HFFc6 (cell line): ENCODE data around the gene ITPK1. TPM values are rescaled to one million over a fixed set of nuclear protein-coding genes. Genes with fewer than 3 reads are reported as not detected.

Source experiments
- DNase-seq: peaks from one replicate; pipeline ENCODE4 v3.0.0-alpha.2; 2018
- H3K27ac Mint-ChIP-seq: 2 replicates; pipeline ENCODE4 v1.8.0; 2020; ENCODE audit warnings: mild to moderate bottlenecking, mixed read lengths
- H3K27me3 Mint-ChIP-seq: 2 replicates; pipeline ENCODE4 v1.8.0; 2021; ENCODE audit warnings: mild to moderate bottlenecking, moderate library complexity, mixed read lengths; ENCODE audit not compliant: insufficient read depth
- H3K36me3 Mint-ChIP-seq: 2 replicates; pipeline ENCODE4 v1.8.0; 2021; ENCODE audit warnings: low read depth, mixed read lengths
- H3K4me1 Mint-ChIP-seq: 2 replicates; pipeline ENCODE4 v1.8.0; 2020; ENCODE audit warnings: low read depth, mixed read lengths
- H3K4me3 Mint-ChIP-seq: 2 replicates; pipeline ENCODE4 v1.8.0; 2020; ENCODE audit warnings: mild to moderate bottlenecking, moderate library complexity, mixed read lengths
- H3K9me3 Mint-ChIP-seq: 2 replicates; pipeline ENCODE4 v1.8.0; 2020; ENCODE audit warnings: mild to moderate bottlenecking, mixed read lengths
- CTCF ChIP-seq: fragments of 200-600 bp; sonication (generic); IDR thresholded peaks from 2 replicates; pipeline ENCODE4 v1.5.0; 2021; ENCODE audit warnings: antibody characterized with exemption, mild to moderate bottlenecking
- total RNA-seq, 6 experiments: library from RNA; stranded (reverse); fragmentation: NEBNext Ultra II Directional; extraction: Animal tissue kit (Norgen Biotek cat#: 25700); gene quantifications; 2 replicates in 1 of 6; 3 replicates in 5 of 6; pipeline ENCODE4 v1.2.3, GENCODE V29; 2021

ITPK1 gene
- total RNA-seq, 6 experiments from 2014 or later = 27.3 to 38.1 (median 32.4) TPM

- no peak overlapping the region for H3K4me3 Mint-ChIP-seq
- no peak for TF ChIP-seq CTCF
- no peak overlapping the region for H3K27ac Mint-ChIP-seq
- H3K36me3 Mint-ChIP-seq = no peaks in the 10 kb centered on the region
- no peaks in the 10 kb centered on the region for H3K9me3 Mint-ChIP-seq
- DNase-seq = no peak
- no peaks in the 10 kb centered on the region for H3K4me1 Mint-ChIP-seq
- H3K27me3 Mint-ChIP-seq = peaks cover 2% of the 10 kb centered on the region
Observed at GRCh38 chr14:92942576-92942975, 173.1 kb downstream of the ITPK1 start.

GRCh38 chr14:92942136-92942535, 173.6 kb downstream of the ITPK1 start:
- Mint-ChIP-seq H3K27ac (no peak overlapping the region), H3K27me3 (peaks cover 4% of the 10 kb centered on the region), H3K36me3 (no peaks in the 10 kb centered on the region), H3K9me3 (no peaks in the 10 kb centered on the region), H3K4me1 (no peaks in the 10 kb centered on the region), H3K4me3 (no peak overlapping the region)
- no peak for TF ChIP-seq CTCF
- DNase-seq = no peak

DNA sequence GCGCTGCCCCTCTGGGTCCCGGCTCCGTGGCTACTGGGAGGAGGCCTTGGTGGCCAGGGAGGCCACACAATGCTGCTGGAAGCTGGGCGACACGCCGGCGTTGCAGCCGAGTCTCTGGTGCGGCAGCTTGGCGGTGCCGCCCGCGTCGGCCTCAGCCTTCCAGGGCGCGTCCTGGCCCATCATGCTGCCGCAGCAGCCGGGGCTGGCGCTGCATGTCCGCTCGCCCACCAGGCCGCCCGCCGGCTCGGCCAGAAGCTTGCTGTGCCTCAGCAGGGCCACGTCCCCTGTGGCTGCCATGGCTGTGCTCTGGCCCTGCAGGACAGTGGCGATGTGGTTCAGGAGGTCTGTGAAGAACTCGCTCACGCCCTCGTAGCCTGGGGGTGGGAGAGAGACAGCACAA, 174.2 kb downstream of the ITPK1 start:
- no peaks in the 10 kb centered on the region for H3K36me3 Mint-ChIP-seq
- H3K27ac Mint-ChIP-seq = no peak overlapping the region
- no peak for TF ChIP-seq CTCF
- peaks cover 4% of the 10 kb centered on the region for H3K27me3 Mint-ChIP-seq
- no peak overlapping the region for H3K4me3 Mint-ChIP-seq
- DNase-seq = no peak
- no peaks in the 10 kb centered on the region for H3K9me3 Mint-ChIP-seq
- H3K4me1 Mint-ChIP-seq = no peaks in the 10 kb centered on the region

DNA sequence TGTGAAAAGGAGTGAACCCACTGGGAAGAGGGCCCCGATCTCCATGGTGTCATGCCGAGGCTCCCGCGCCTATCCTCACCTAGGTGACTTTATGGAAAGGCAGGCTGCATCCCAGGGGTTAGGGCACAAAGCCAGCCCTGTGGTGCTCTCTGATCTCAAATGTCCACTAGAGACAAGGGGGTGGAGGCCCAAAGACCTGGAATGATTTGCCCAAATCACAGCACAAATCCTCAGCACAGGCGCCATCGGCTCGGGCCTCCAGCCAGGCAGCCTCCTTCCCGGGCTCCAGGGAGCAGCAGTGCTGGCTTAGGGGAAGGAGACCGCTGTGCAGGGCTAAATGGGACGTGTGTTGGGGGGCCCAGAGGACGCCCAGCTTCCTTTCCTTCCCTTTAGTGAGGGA, 175.2 kb downstream of the ITPK1 start:
- Mint-ChIP-seq H3K4me1 (no peaks in the 10 kb centered on the region), H3K9me3 (no peaks in the 10 kb centered on the region), H3K27me3 (peaks cover 4% of the 10 kb centered on the region), H3K4me3 (no peak overlapping the region), H3K36me3 (no peaks in the 10 kb centered on the region), H3K27ac (no peak overlapping the region)
- DNase-seq = no peak
- TF ChIP-seq CTCF = no peak

DNA sequence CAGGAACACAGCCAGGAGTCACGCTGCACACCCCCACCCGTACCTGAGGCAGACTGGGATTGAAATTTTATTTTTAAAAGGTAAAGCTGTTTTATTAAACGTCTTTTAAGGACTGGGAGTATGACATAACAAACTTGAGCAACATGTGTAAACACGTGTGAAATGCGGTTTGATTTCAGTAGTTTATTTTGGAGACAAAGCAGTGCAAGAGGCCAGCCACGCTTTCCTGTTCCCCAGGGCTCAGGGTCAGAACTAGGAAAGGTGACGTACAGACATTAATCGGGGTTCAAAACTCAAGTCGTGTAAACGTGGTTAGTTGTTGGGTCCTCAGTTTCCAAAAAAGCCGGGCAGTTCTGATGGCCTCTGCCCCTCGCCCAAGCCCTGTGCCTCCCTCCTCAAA, 176.0 kb downstream of the ITPK1 start:
- Mint-ChIP-seq H3K4me3 (no peak overlapping the region), H3K4me1 (no peaks in the 10 kb centered on the region), H3K9me3 (no peaks in the 10 kb centered on the region), H3K27ac (no peak overlapping the region), H3K27me3 (peaks cover 4% of the 10 kb centered on the region), H3K36me3 (no peaks in the 10 kb centered on the region)
- TF ChIP-seq CTCF = no peak
- DNase-seq = no peak
